DND-41 (cell line): ENCODE results near the gene FBRSL1.
A peak's percentile ranks its signal among the peaks of the same experiment; 100 is the strongest.

ENCODE experiments used
- ATAC-seq: fragments of 200-7000 bp; cut with Tn5 transposase; 3 replicates; pipeline ENCODE4 v1.9.1; 2021; ENCODE audit warnings: low read depth; ENCODE audit not compliant: insufficient read depth
- DNase-seq: peaks from one replicate; pipeline ENCODE4 v3.0.0-alpha.2; 2020
- H2AFZ ChIP-seq: 2 replicates; pipeline ENCODE4 v1.6.0; 2012; ENCODE audit warnings: low read depth, low read length
- H3K27ac ChIP-seq: 2 replicates; pipeline ENCODE4 v1.5.1; 2012; ENCODE audit warnings: low read length, inconsistent platforms
- H3K27me3 ChIP-seq: fragments of 200-600 bp; sonication (generic); 2 replicates; pipeline ENCODE4 v1.6.0; 2012; ENCODE audit warnings: low read length, mild to moderate bottlenecking, inconsistent platforms; ENCODE audit not compliant: insufficient read depth, poor library complexity
- H3K36me3 ChIP-seq: 2 replicates; pipeline ENCODE4 v1.5.1; 2012; ENCODE audit warnings: low read length, inconsistent platforms; ENCODE audit not compliant: insufficient read depth
- H3K4me1 ChIP-seq: 2 replicates; pipeline ENCODE4 v1.5.1; 2012; ENCODE audit warnings: mild to moderate bottlenecking, low read length; ENCODE audit not compliant: insufficient read depth
- H3K4me2 ChIP-seq: 2 replicates; pipeline ENCODE4 v1.6.0; 2012; ENCODE audit warnings: mild to moderate bottlenecking, moderate library complexity, low read length, inconsistent platforms; ENCODE audit not compliant: insufficient read depth
- H3K4me3 ChIP-seq, 2 experiments: fragments of 200-600 bp in 1 of 2; shearing (Covaris generic) in 1 of 2; 2 replicates each; pipeline ENCODE4 v1.5.1; 2012 to 2016; ENCODE audit warnings: inconsistent platforms in 2 of 2, low read length in 2 of 2, mild to moderate bottlenecking in 2 of 2, low read depth in 1 of 2, moderate library complexity in 1 of 2
- H3K79me2 ChIP-seq: 2 replicates; pipeline ENCODE4 v1.6.0; 2012; ENCODE audit warnings: low read length, inconsistent platforms; ENCODE audit not compliant: insufficient read depth
- H3K9ac ChIP-seq: 2 replicates; pipeline ENCODE4 v1.6.0; 2012; ENCODE audit warnings: low read depth, mild to moderate bottlenecking, inconsistent platforms, low read length, moderate library complexity
- H3K9me3 ChIP-seq: 2 replicates; pipeline ENCODE4 v1.5.1; 2012; ENCODE audit warnings: low read length, moderate library complexity, mild to moderate bottlenecking, inconsistent platforms; ENCODE audit not compliant: insufficient read depth, severe bottlenecking
- H4K20me1 ChIP-seq: 2 replicates; pipeline ENCODE4 v1.6.0; 2012; ENCODE audit warnings: low read length; ENCODE audit not compliant: insufficient read depth
- CTCF ChIP-seq: IDR thresholded peaks from 2 replicates; pipeline ENCODE4 v1.5.1; 2012; ENCODE audit warnings: borderline replicate concordance, low read length, moderate library complexity, mild to moderate bottlenecking; ENCODE audit not compliant: poor library complexity, severe bottlenecking; ENCODE audit errors: extremely low read depth
- EZH2 ChIP-seq: IDR thresholded peaks from 3 replicates; pipeline ENCODE4 v1.6.1; 2012; ENCODE audit warnings: borderline replicate concordance, low read depth, mild to moderate bottlenecking, moderate library complexity, low read length, inconsistent platforms; ENCODE audit not compliant: severe bottlenecking

The FBRSL1 gene

DNA sequence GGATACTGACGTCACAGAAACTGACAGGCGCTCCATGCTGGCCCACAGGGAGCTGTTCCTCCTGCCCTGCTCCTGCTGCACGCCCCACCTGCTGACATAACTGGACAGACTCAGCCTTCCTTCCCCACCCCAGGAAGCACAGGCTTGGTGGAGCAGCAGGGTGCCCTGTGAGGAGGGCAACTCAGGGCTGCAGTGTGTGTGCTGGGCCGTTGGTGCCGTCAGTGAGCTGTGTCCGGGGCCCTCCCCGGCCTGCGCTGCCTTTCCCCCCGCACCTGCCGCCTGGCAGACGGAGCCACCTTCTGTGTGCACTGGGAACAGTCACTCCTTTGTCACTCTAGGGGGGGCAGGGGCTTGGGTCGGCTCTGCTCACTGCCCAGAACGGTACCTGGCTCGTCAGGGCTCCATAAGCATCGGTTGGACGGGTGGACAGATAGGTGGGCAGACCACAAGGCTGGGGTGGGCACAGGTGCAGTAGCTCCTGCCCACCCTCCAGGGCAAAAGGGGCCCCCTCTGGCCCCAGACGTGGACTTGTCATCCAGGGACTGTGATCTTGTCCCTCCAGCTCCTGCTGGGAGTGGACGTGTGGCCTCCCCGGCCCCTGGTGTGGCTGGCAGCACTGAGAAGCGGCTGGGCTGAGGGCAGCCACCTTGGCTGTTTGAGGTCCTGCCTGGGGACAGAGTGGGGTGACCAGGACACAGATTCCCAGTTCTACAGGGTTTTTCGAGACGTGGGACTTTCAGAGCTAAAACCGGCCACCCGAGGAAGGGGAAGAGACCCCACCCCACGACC is 32.8 kb downstream of the FBRSL1 start:
- Histone ChIP-seq H3K4me2 (no peak overlapping the region), H4K20me1 (peaks cover 44% of the 10 kb centered on the region), H3K27ac (no peak overlapping the region), H3K36me3 (peaks cover 8% of the 10 kb centered on the region), H3K9ac (no peak overlapping the region), H3K4me1 (no peaks in the 10 kb centered on the region), H3K27me3 (no peaks in the 10 kb centered on the region), H3K79me2 (no peaks in the 10 kb centered on the region), H3K4me3 (no peak overlapping the region), H2AFZ (no peak overlapping the region), H3K9me3 (no peaks in the 10 kb centered on the region)
- DNase-seq (no peak), ATAC-seq (no peak)
- TF ChIP-seq CTCF: no peak
- TF ChIP-seq EZH2: no peak

DNA sequence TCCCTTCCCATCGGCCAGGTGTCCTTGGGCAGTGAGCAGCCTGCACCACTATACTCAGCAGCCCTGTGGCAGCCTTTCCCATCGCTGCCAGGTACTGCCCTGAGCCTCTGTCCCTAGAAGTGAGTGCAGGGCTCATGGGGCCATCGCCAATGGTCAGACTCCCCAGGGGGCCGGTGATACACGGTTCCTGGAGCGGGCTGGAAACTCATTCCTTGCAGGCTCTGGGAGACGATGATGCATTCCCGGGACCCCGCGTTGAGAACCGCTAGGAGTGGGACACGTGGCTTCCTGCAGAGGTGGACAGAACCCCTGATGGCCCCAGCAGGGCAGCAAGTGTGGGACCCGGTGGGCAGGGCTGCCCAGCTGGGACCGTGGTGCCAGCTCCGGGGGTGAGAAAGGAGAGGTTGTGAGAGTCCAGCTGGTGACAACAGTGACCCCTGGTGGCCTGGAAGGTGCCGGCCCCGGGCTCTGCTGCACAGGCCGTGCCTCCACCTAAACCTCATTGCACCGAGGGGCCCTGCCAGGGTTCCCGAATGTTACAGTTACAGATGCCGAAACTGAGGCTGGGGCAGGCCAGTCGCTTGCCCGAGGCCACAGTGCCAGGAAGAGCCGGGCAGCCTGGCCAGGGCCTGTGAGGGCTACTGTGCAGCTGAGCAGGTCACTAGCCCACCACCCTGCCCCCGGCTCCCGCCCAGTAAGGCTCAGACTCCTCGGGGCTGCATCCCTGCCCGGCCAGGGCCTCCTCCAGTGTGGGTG is 33.8 kb downstream of the FBRSL1 start:
- H3K4me1 ChIP-seq: no peaks in the 10 kb centered on the region
- H3K27me3 ChIP-seq: no peaks in the 10 kb centered on the region
- H3K27ac ChIP-seq: no peak overlapping the region
- no peak overlapping the region for H3K4me3 ChIP-seq
- no peak overlapping the region for H3K4me2 ChIP-seq
- no peak for TF ChIP-seq EZH2
- TF ChIP-seq CTCF: peak; percentile 78
- DNase-seq: peak; percentile 67
- H3K36me3 ChIP-seq: no peaks in the 10 kb centered on the region; the same call in 1 of the 2 replicates
- H2AFZ ChIP-seq: no peak overlapping the region
- peaks cover 37% of the 10 kb centered on the region for H4K20me1 ChIP-seq
- H3K9me3 ChIP-seq: no peaks in the 10 kb centered on the region
- ATAC-seq: peak; percentile 81
- H3K9ac ChIP-seq: no peak overlapping the region
- no peaks in the 10 kb centered on the region for H3K79me2 ChIP-seq

GRCh38 chr12:132524405-132524804 is 34.5 kb downstream of the FBRSL1 start:
- Histone ChIP-seq H3K4me3 (no peak overlapping the region), H3K27ac (no peak overlapping the region), H2AFZ (no peak overlapping the region), H3K9ac (no peak overlapping the region), H3K27me3 (no peaks in the 10 kb centered on the region), H3K79me2 (no peaks in the 10 kb centered on the region), H3K36me3 (no peaks in the 10 kb centered on the region; the same call in 1 of the 2 replicates), H3K4me2 (no peak overlapping the region), H4K20me1 (peaks cover 36% of the 10 kb centered on the region), H3K4me1 (no peaks in the 10 kb centered on the region), H3K9me3 (no peaks in the 10 kb centered on the region)
- DNase-seq (no peak), ATAC-seq (no peak)
- TF ChIP-seq EZH2 (no peak), CTCF (no peak)
